Effector memory CD8-positive, alpha-beta T cell (primary cell): Measurements from ENCODE around the gene COL26A1.
"Not testable (repeated sequence)": the region's sequence is repeated elsewhere in the genome, so short reads cannot be mapped to it uniquely, and the experiment has no call there.

Source experiments
- ATAC-seq: fragments of 150-1000 bp; cut with Tn5 transposase; replicated peaks from 2 replicates; pipeline ENCODE4 v1.10.0; 2021; ENCODE audit warnings: mild to moderate bottlenecking, moderate library complexity
- DNase-seq, 3 experiments: peaks; one replicate each; pipeline ENCODE4 v3.0.0; 2021
- H3K27ac Mint-ChIP-seq, 2 donors: one replicate each; pipeline ENCODE4 v1.8.0; 2022; ENCODE audit warnings: mild to moderate bottlenecking in 2 of 2, mixed read lengths in 2 of 2, moderate library complexity in 2 of 2
- H3K27me3 Mint-ChIP-seq, 2 donors: one replicate each; pipeline ENCODE4 v1.8.0; 2022; ENCODE audit warnings: mixed read lengths in 2 of 2
- H3K36me3 Mint-ChIP-seq: one replicate; pipeline ENCODE4 v1.8.0; 2022; ENCODE audit warnings: mild to moderate bottlenecking, moderate library complexity, mixed read lengths; ENCODE audit not compliant: insufficient read depth
- H3K4me1 Mint-ChIP-seq, 2 donors: one replicate each; pipeline ENCODE4 v1.8.0; 2022; ENCODE audit warnings: low read depth in 2 of 2, mixed read lengths in 2 of 2
- H3K4me3 Mint-ChIP-seq, 2 donors: one replicate each; pipeline ENCODE4 v1.8.0; 2022; ENCODE audit warnings: mild to moderate bottlenecking in 2 of 2, mixed read lengths in 2 of 2, moderate library complexity in 2 of 2
- H3K9me3 Mint-ChIP-seq, 2 donors: one replicate each; pipeline ENCODE4 v1.8.0; 2022; ENCODE audit warnings: mixed read lengths in 2 of 2

Gene COL26A1

DNA sequence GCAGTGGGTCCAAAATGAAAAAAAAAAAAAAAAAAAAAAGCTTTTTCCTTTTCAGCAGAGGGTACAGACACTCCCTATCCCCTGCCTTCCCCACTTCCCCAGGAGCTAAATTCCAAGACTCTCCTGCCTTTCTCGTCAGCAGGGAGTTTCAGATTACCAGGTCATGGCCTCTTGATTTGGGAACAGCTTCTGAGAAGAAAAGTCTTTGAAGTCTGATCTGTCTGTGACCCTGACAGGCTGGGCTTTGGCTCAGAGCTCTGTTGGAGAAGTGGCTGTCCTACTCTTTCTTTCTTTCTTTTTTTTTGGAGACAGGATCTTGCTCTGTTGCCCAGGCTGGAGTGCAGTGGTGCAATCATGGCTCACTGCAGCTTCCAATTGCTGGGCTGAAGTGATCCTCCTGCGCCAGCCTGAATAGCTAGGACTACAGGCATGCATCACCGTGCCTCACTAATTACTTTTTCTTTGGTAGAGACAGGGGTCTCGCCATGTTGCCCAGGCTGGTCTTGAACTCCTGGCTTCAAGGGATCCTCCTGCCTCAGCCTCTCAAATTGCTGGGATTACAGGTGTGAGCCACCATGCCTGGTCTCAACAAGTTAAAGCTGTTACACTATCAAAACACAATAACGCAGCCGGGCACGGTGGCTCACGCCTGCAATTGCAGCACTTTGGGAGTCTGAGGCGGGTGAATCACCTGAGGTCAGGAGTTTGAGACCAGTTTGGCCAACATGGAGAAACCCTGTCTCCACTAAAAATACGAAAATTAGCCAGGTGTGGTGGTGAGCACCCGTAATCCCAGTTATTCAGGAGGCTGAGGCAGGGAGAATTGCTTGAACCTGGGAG is 59.9 kb downstream of the COL26A1 start:
- Mint-ChIP-seq H3K27ac (no peak overlapping the region), H3K4me1 (peaks cover 0 to 3% of the 10 kb centered on the region in 2 donors), H3K4me3 (no peak overlapping the region), H3K27me3 (peaks cover 30 to 57% of the 10 kb centered on the region in 2 donors), H3K9me3 (no peaks in the 10 kb centered on the region), H3K36me3 (no peaks in the 10 kb centered on the region)
- ATAC-seq: no peak
- DNase-seq: no peak

DNA sequence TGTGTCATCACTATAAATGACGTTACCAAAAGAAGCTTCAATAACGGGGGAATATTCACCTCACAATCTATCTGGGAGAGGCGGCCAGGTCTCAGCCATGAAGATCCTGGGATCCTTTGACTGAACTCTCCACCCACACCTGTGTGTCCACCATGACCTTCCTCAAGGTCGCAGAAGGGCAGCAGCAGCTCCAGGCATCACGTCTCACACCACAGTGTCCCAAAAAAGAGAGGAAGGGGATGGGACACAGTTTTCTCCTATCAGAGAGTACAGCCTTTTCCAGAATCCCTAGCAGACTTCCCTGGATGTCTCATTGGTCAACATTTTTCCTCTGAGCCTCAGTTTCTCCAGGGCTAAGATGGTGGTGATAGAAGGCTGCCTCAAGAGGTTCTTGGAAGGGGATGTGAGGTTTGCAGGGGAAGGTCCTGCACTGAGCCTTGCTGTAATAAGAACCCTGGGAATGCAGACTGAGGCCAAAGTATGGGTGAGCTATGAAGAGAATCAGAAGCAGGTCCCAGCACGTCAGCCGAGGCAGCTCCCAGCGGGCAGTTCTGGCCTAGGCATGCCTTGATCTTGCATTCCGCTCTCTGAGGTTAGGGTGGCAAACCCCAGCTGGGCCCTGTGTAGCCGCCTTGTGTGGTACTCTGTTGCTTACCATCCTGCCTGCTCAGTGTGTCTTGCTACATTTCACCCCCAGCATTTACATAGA is 63.8 kb downstream of the COL26A1 start:
- no peak overlapping the region for H3K4me3 Mint-ChIP-seq
- H3K27me3 Mint-ChIP-seq: peaks cover 17 to 23% of the 10 kb centered on the region in 2 donors
- no peaks in the 10 kb centered on the region for H3K9me3 Mint-ChIP-seq
- ATAC-seq: no peak
- H3K4me1 Mint-ChIP-seq: peaks cover 0 to 7% of the 10 kb centered on the region in 2 donors
- H3K27ac Mint-ChIP-seq: no peak overlapping the region
- H3K36me3 Mint-ChIP-seq: no peaks in the 10 kb centered on the region
- DNase-seq: no peak

DNA sequence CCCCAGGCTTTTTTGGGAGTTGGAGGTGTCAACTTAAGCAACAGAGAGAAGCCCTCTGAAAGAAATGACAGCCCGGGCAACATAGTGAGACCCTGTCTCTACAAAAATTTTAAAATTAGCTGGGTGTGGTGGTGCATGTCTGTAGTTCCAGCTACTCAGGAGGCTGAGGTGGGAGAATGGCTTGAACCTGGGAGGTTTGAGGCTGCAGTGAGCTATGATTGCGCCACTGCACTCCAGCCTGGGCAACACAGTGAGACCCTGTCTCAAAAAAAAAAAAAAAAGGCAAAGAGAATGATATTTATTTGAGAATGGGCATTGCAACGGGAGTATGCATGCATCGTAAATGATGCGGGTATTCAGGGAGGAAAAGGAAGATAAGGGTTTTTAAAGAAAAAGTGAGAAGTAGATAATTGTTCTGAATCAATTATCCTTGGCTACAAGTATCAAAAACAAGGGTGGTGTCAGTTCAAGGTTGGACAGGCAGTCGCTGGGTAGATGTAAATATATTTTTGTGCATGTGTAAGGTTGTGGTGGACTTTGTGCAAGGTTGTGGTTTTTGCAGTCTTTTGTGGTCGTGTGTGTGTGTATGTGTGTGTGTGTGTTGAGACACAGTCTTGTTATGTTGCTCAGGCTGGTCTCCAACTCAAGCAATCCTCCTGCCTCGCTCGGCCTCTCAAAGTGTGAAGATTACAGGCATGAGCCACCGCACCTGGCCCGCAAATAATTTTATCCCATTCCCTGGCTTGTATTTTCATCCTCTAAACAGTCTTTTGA is 65.6 kb downstream of the COL26A1 start:
- Mint-ChIP-seq H3K27ac (no peak overlapping the region), H3K27me3 (peaks cover 28 to 35% of the 10 kb centered on the region in 2 donors), H3K9me3 (no peaks in the 10 kb centered on the region), H3K4me3 (no peak overlapping the region), H3K4me1 (peaks cover 0 to 7% of the 10 kb centered on the region in 2 donors), H3K36me3 (no peaks in the 10 kb centered on the region)
- ATAC-seq: no peak
- DNase-seq: no peak

DNA sequence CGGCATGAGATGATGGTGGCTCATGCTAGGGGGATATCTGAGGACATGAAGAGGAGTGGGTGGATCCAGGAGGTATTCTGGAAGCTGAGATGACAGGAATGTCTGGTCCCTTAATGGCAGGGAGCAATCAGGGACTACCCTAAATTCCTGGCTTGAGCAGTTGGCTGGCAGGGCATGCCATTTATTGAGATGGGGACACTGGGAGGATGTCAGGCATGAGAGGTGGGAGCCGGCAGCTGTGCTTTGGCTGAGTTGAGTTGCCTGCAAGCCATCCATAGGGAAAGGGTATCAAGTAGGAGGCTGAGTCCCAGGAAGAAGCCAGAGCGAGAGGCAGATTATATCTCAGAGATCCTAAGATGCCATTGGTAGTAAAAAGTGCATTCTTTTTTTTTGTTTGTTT is 69.6 kb downstream of the COL26A1 start:
- no peak for ATAC-seq
- H3K27ac Mint-ChIP-seq: no peak overlapping the region
- H3K27me3 Mint-ChIP-seq: peaks cover 54 to 62% of the 10 kb centered on the region in 2 donors
- H3K4me1 Mint-ChIP-seq: peaks cover 0 to 7% of the 10 kb centered on the region in 2 donors
- H3K9me3 Mint-ChIP-seq: no peaks in the 10 kb centered on the region
- no peaks in the 10 kb centered on the region for H3K36me3 Mint-ChIP-seq
- H3K4me3 Mint-ChIP-seq: no peak overlapping the region
- DNase-seq: no peak

DNA sequence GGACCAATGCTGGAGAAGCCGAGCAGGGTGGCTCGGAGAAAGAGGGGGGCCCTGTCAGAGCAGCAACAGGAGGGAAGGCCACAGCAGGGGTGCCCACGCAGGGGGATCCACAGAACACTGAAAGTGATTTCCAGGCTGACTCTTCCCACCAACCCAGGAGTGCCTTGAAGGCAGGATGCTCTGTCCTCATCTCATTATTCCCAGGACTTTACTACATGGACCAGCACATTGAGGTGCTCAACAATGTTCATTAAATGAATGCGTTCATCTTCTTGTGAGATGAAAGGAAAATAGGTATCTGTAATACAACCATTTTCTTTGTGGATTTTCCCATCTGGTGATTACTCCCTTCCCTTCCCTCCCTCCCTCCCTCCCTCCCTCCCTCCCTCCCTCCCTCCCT is 71.0 kb downstream of the COL26A1 start:
- Mint-ChIP-seq H3K4me1 (no peaks in the 10 kb centered on the region), H3K27ac (no peak overlapping the region), H3K36me3 (no peaks in the 10 kb centered on the region), H3K9me3 (no peaks in the 10 kb centered on the region), H3K27me3 (peaks cover 54 to 70% of the 10 kb centered on the region in 2 donors), H3K4me3 (no peak overlapping the region)
- no peak for DNase-seq
- no peak for ATAC-seq

DNA sequence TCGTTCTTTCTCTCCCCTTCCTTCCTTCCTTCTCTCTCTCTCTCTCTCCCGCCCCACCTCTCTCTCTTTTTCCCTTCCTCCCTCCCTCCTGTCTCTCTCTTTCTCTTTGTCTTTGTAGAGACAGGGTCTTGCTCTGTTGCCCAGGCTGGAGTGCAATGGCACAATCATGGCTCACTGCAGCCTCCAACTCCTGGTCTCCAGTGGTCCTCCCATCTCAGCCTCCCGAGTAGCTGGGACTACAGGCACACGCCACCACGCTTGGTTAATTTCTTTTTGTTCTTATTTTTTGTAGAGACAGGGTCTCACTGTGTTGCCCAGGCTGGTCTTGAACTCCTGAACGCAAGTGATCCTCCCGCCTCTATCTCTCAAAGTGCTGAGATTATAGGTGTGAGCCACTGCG is 71.5 kb downstream of the COL26A1 start:
- not testable (repeated sequence) for ATAC-seq, H3K4me3 Mint-ChIP-seq, H3K27ac Mint-ChIP-seq, DNase-seq, H3K36me3 Mint-ChIP-seq, H3K4me1 Mint-ChIP-seq, H3K9me3 Mint-ChIP-seq
- H3K27me3 Mint-ChIP-seq: peaks cover 58 to 75% of the 10 kb centered on the region in 2 donors

DNA sequence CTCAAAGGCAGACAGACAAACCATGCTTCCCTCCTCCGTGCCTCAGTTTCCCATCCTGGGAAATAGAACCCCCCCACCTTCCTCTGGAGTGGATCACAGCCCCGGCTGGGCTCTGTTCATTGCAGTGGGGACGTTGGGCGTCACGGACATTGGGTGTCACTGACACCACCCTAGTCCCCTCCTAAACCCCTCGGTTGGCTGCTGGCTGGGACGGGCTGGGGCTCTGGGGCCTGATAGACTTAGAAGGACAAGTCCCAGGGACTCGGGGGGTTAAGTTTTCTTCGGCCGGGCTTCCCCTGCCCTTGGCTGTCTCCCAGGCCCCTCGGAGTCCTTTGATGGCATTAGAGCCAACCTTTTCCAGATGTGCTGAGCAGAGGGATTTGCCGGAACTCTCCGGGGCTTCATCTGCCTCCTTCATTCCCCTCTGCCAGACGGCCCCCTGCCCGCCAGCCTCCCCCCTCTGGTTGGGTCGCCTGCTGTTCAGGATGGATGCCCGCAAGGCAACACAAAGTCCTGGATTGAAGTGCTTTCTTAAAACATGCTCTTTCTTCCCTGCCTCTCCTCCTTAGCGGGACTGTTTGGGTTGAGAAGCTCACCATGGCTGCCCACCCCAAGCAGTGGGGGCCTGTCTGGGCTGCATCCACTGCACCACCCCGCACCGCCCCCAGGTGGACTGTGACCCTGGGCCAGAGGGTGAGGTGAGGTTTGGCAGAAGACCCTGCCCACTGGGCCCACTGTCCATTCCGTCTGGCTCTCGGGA is 73.0 kb downstream of the COL26A1 start:
- H3K36me3 Mint-ChIP-seq: no peaks in the 10 kb centered on the region
- no peaks in the 10 kb centered on the region for H3K9me3 Mint-ChIP-seq
- H3K27ac Mint-ChIP-seq: no peak overlapping the region
- DNase-seq (no peak), ATAC-seq (no peak)
- H3K4me1 Mint-ChIP-seq: no peaks in the 10 kb centered on the region
- H3K4me3 Mint-ChIP-seq: no peak overlapping the region
- H3K27me3 Mint-ChIP-seq: peaks cover 54 to 78% of the 10 kb centered on the region in 2 donors

DNA sequence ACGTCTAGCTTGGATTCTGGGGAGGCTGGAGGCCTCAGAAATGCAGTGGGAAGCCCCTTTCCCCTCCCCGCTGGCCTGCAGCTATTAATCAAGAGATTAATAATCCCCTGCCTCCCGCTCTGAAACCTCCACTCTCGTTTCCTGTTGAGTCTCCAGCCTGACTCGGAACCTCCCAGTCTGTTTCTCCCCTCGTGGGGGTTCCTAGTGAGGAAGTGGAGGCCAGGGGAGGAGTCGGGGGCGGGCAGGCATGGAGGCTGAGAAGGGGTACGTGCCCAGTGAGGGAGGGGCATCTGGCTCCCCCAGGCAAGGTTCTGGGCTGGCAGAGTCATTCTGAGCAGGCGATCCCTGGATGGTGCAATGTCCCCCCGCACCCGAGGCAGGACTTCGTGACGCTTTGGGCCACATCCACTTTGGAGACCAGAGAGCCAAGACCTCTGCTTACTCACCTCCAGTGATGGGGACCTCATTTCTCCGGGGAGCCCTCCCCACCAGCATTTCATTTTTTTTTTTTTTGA is 73.6 kb downstream of the COL26A1 start:
- H3K9me3 Mint-ChIP-seq: no peaks in the 10 kb centered on the region
- ATAC-seq (no peak), DNase-seq (no peak)
- H3K27me3 Mint-ChIP-seq: peaks cover 50 to 77% of the 10 kb centered on the region in 2 donors
- no peaks in the 10 kb centered on the region for H3K36me3 Mint-ChIP-seq
- no peak overlapping the region for H3K4me3 Mint-ChIP-seq
- no peak overlapping the region for H3K27ac Mint-ChIP-seq
- H3K4me1 Mint-ChIP-seq: no peaks in the 10 kb centered on the region

DNA sequence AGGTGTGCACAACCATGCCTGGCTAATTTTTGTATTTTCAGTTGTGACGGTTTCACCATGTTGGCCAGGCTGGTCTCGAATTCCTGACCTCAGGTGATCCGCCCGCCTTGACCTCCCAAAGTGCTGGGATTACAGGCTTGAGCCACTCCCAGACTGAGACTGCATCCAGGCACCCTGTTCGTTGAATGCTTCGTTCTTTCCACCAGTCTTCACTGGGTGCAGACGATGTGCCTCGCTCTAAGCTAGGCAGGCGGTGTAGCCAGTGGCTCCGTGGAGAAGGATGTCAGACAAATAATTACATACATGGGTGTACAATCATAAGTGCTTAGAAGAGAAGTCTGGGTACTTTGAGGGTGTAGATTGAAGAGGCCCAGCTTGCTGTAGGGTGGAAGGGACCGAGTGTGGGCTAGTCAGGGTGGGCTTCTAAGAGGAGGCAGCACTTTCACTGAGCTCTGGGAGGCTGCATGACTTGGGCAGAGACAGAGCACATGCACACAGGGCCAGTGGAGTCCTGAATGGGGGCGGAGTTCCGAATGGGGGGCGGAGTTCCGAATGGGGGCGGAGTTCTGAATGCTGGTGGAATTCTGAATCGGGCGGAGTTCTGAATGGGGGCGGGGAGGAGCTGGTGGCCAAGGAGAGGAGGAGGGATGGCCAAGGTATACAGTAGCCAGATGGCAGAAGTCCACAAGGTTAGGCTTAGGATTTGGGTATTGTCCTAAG is 74.3 kb downstream of the COL26A1 start:
- H3K27ac Mint-ChIP-seq: no peak overlapping the region
- no peak for ATAC-seq
- H3K4me3 Mint-ChIP-seq: no peak overlapping the region
- no peaks in the 10 kb centered on the region for H3K9me3 Mint-ChIP-seq
- H3K36me3 Mint-ChIP-seq: no peaks in the 10 kb centered on the region
- H3K27me3 Mint-ChIP-seq: peaks cover 44 to 75% of the 10 kb centered on the region in 2 donors
- DNase-seq: no peak
- no peaks in the 10 kb centered on the region for H3K4me1 Mint-ChIP-seq

DNA sequence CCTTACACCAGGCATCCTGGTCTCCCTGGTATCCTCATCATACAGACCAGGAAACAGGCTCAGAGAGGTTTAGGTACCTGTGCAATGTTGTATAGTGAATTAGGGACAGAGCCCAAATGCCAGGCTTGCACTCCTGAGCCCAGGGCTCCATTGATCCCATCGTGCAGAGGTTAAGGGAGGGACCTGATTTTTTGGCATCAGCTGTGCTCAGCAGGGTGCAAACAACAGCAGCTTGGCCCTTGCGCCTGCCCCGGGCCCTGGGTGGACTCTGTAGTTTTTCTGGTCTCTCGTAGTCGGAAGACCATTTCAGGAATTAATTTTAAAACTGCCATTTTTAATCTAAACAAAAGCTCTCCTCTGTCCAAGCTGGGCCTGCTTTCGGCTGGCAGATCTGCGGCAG is 79.2 kb downstream of the COL26A1 start:
- Mint-ChIP-seq H3K36me3 (no peaks in the 10 kb centered on the region), H3K4me1 (peaks cover 0 to 3% of the 10 kb centered on the region in 2 donors), H3K27ac (no peak overlapping the region), H3K27me3 (peaks cover 13 to 42% of the 10 kb centered on the region in 2 donors), H3K4me3 (no peak overlapping the region), H3K9me3 (no peaks in the 10 kb centered on the region)
- ATAC-seq (no peak), DNase-seq (no peak)

DNA sequence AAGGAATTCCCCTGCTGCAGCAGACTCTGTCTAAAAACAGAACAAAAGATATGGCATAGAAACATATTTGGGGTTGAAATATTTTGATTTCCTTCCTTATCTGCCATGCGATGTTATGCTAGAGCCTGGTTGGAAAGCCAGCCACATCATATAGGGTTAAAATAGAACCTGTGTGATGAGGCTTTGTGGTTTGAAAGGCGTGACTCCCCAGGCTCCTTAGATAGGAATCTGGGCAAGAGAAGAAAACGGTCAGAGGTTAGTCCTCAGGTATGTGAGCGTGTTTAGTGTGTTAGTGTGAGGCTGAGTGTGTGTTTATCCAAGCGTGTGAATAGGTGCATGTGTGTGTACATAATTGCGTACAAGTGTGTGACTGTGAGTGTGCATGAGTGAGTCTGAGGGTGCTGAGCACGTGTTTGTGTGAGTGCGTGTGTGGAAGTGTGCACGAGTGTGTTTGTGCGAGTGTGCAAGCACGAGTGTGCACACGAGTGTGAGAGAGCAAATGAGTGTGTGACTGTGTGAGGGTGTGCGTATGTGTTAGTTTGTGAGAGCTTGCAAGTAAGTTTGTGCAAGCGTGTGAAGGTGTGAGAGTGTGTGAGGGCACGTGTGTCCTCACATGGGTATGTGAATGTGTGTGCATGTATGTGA is 79.9 kb downstream of the COL26A1 start:
- DNase-seq: no peak
- Mint-ChIP-seq H3K9me3 (no peaks in the 10 kb centered on the region), H3K36me3 (no peaks in the 10 kb centered on the region), H3K4me1 (peaks cover 0 to 3% of the 10 kb centered on the region in 2 donors), H3K27me3 (peaks cover 13 to 35% of the 10 kb centered on the region in 2 donors), H3K4me3 (no peak overlapping the region), H3K27ac (no peak overlapping the region)
- ATAC-seq: no peak

DNA sequence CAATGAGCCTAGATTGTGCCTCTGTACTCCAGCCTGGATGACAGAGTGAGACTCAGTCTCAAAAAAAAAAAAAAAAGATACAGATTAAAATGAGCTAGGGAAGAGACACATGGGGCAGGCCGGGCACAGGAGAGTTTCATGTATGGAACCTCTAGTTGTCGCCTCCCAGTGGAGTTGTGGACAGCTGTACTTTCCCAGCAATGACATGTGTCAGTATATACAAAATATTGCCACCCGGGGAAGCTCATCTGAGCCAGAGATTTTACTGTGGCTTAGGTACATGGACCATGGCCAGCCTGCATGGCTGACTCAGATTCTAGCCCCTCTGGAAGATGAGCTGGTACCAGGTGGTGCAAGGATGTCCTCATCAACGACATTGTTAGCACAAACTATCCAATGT is 87.4 kb downstream of the COL26A1 start:
- Mint-ChIP-seq H3K27me3 (peaks cover 10 to 27% of the 10 kb centered on the region in 2 donors), H3K4me1 (no peaks in the 10 kb centered on the region), H3K27ac (no peak overlapping the region), H3K36me3 (no peaks in the 10 kb centered on the region), H3K4me3 (no peak overlapping the region), H3K9me3 (no peaks in the 10 kb centered on the region)
- ATAC-seq: no peak
- DNase-seq: no peak
